Upper lobe of left lung (tissue), 4 donors: ENCODE data around the gene RPL32.

Experiments used
- EP300 ChIP-seq, 4 donors: sonication (generic); formaldehyde crosslinking; IDR thresholded peaks; one replicate each; pipeline ENCODE4 v1.5.1; 2017; ENCODE audit warnings: antibody characterized with exemption in 4 of 4, control low read depth in 2 of 4
- POLR2A ChIP-seq, 4 donors: fragments of 450-650 bp; IDR thresholded peaks; one replicate each; pipeline ENCODE4 v1.5.1; 2016 to 2017; ENCODE audit warnings: antibody characterized with exemption in 4 of 4, mild to moderate bottlenecking in 2 of 4
- POLR2AphosphoS5 ChIP-seq, 2 donors: sonication (generic); formaldehyde crosslinking; IDR thresholded peaks; one replicate each; pipeline ENCODE4 v1.5.1; 2017; ENCODE audit warnings: antibody characterized with exemption in 2 of 2
- TF ChIP-seq, protein P1 (sequence below), 6 experiments: fragments of 450-650 bp in 4 of 6; fragments of 200-600 bp in 2 of 6; sonication (generic) in 2 of 6; IDR thresholded peaks; one replicate each; pipeline ENCODE4 v1.5.1; 2016 to 2019; ENCODE audit warnings: antibody characterized with exemption in 6 of 6

DNA sequence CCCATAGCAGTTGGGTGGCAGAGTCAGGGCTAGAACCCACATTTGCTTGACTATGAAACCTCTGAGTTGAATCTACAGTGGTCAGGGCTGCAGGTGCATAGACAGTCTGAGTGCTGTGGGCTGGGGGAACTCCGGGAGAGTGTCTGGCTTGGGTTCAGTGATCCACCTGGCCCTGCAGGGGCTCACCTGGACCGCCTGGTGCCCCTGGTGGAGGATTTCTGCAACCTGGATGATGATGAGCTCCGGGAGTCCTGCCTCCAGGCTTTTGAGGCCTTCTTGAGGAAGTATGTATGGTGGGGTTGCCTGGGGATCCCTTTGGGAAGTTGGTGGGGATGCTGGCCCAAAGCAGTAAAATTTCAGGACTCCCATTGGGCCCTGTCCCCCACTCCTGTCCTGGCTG lies 28.6 kb downstream of the RPL32 start:
- TF ChIP-seq, protein P1, sequence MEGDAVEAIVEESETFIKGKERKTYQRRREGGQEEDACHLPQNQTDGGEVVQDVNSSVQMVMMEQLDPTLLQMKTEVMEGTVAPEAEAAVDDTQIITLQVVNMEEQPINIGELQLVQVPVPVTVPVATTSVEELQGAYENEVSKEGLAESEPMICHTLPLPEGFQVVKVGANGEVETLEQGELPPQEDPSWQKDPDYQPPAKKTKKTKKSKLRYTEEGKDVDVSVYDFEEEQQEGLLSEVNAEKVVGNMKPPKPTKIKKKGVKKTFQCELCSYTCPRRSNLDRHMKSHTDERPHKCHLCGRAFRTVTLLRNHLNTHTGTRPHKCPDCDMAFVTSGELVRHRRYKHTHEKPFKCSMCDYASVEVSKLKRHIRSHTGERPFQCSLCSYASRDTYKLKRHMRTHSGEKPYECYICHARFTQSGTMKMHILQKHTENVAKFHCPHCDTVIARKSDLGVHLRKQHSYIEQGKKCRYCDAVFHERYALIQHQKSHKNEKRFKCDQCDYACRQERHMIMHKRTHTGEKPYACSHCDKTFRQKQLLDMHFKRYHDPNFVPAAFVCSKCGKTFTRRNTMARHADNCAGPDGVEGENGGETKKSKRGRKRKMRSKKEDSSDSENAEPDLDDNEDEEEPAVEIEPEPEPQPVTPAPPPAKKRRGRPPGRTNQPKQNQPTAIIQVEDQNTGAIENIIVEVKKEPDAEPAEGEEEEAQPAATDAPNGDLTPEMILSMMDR (IDR thresholded peaks at IDR 0.05) = no peak
- TF ChIP-seq POLR2A (IDR thresholded peaks at IDR 0.05) (no peak), EP300 (IDR thresholded peaks at IDR 0.05) (no peak), POLR2AphosphoS5 (IDR thresholded peaks at IDR 0.05) (no peak)
